Epithelial cell of esophagus (primary cell): ENCODE results near the gene PPAN.
A peak's percentile ranks its signal among the peaks of the same experiment; 100 is the strongest.

Experiments
- DNase-seq: peaks from one replicate; pipeline ENCODE4 v3.0.0; 2010; ENCODE audit warnings: low read depth
- H3K4me3 ChIP-seq: 2 replicates; pipeline ENCODE4 v1.5.1; 2011; ENCODE audit warnings: mild to moderate bottlenecking, low read length, control low read depth
- TF ChIP-seq, protein P1 (sequence below): IDR thresholded peaks from 2 replicates; pipeline ENCODE4 v1.5.1; 2011; ENCODE audit warnings: low read depth, mild to moderate bottlenecking, low read length, control low read depth, inconsistent platforms; ENCODE audit not compliant: insufficient read depth; ENCODE audit errors: missing control alignments

The PPAN gene

DNA sequence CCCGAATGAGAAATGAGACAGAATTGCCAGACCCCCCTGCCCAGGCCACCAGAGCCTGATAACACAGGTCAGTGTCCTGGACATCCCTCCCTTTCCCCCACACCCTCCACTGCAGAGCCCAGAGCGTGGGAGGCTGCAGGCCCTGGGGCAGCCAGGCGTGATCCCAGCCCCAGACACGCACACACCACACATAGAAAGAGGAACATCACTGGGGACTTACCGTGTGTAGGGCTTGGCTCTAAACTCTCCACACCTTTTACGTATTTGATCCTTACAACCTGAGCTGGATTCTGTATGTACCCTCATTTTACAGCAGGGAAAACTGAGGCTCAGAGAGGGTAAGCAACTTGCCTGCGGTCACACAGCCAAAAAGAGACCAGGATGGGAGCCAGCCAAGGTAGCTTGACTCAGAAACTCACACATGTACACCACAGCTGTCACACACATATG, 3.4 kb upstream of the PPAN start:
- TF ChIP-seq, protein P1, sequence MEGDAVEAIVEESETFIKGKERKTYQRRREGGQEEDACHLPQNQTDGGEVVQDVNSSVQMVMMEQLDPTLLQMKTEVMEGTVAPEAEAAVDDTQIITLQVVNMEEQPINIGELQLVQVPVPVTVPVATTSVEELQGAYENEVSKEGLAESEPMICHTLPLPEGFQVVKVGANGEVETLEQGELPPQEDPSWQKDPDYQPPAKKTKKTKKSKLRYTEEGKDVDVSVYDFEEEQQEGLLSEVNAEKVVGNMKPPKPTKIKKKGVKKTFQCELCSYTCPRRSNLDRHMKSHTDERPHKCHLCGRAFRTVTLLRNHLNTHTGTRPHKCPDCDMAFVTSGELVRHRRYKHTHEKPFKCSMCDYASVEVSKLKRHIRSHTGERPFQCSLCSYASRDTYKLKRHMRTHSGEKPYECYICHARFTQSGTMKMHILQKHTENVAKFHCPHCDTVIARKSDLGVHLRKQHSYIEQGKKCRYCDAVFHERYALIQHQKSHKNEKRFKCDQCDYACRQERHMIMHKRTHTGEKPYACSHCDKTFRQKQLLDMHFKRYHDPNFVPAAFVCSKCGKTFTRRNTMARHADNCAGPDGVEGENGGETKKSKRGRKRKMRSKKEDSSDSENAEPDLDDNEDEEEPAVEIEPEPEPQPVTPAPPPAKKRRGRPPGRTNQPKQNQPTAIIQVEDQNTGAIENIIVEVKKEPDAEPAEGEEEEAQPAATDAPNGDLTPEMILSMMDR, result no peak
- H3K4me3 ChIP-seq, result no peak overlapping the region
- DNase-seq, result no peak

DNA sequence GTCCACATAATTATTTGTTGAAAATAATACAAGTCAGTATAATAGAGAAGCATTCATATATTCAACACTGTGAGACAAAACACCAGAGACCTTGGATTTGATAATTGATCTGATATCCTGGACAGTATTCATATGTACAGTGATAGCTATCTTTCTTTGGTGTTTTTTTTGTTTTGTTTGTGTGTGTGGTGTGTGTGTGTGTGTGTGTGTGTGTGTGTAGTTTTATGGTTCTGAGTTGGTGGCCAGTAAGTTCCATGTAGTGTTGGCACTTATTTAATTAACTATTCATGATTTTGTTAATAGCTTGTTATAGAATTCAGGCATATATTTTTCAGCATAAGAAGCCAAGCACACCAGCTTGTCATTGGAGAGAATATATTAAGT, 2.0 kb upstream of the PPAN start:
- TF ChIP-seq, protein P1, result no peak
- no peak for DNase-seq
- H3K4me3 ChIP-seq, result no peak overlapping the region

DNA sequence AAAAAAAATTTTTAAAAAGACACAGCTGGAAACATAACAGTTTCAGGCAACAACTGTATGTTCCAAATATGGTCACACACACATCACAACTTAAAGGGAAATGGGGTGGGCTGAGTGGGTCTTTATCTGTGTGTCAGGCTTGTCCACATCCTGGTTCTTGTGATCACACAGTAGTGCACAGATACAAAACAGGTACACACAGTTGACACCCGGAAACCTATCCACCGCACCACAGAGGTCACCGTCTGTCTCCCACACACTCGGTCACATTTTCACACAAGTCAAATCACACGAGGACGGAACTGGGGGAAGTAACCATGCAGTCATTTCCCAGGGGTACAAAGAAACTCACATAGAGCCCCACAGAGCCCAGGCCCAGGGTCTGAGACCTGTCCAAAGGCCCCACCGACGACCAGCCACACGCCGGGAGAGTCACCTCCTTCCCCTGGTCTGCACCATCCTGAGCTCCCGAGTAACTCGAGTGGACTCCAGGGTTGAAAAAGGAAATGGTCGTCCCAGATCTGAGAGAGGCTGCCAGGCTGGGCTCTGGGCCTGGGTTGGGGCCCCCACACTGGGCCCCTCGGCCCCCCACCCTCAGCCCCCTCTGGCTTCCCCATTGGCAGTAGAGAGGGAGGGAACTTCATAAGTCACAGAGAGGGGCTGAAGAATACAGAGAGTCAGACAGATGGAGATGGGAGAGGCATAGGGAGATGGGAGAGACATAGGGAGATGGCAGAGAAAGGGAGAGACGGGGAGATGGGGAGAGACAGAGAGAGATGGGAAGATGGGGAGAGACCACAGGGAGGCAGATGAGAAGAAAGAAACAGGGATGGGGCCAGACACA, 1.3 kb upstream of the PPAN start:
- TF ChIP-seq, protein P1, result no peak

DNA sequence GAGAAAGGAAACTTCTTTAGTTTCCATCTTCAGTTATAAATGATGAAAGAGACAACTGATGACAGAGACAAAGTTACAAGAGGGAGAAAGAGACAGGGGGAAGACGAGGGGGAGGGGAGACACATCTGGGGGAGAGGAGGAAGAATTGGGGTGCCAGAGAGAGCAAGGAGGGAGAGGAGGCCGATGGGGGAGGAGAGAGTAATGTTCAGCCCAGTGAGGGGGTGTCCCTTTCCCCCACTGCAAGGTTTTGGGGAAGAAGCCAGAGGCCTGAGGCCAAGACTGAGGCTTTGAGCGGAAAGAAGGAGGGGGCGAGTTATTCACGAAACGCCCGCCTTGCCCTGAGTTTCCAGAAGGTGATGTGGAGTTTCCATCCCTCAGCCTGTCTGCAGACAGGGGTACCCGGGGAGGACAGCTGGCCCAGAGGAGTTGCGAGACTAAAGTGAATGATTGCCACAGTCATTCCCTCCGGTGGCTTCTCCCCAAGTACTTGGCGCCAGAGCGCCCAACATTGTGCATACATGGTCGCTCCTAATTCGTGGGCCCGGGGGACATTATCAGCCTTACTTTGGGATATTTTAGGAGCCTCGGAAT, 558 bp upstream of the PPAN start:
- TF ChIP-seq, protein P1, result no peak
- no peak overlapping the region for H3K4me3 ChIP-seq
- no peak for DNase-seq

More for the DNA sequence above, 1.3 kb upstream of the PPAN start:
- no peak for DNase-seq
- no peak overlapping the region for H3K4me3 ChIP-seq

DNA sequence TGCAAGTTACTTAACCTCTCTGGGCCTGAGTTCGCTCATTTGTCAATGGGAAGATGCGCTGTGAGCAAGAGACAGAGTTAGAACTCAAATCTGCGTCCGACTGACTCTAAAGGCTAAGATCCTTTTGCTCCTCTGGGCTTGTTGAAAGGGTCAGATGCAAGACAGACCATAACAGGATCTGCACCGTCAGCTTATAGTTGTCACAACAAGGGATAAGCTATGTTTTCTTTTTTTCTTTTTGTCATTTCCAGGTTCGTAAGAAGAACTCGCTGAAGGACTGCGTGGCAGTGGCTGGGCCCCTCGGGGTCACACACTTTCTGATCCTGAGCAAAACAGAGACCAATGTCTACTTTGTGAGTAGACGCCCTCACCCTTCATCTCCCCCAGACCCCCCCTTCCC, 1.1 kb downstream of the PPAN start:
- no peak for DNase-seq
- H3K4me3 ChIP-seq, result peak overlapping the region; percentile 96
- TF ChIP-seq, protein P1, result no peak

DNA sequence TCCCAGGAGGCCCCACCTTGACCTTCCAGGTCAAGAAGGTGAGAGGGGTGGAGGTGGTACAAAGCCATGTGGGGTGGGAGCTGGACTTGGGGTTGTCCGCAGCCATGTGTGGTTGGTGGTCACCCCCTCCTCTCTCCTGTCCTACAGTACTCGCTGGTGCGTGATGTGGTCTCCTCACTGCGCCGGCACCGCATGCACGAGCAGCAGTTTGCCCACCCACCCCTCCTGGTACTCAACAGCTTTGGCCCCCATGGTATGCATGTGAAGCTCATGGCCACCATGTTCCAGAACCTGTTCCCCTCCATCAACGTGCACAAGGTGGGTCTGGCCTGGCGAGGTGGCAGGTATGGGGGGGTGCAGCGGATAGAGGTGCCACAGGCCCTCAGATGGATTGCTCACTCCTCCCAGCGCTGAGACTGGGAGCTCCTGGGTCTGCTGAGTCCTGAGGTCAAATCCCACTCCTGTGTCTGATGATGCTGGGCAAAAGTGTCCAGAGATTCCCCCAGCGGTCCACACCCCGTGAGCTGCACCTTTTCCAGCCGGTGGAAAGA, 1.7 kb downstream of the PPAN start:
- TF ChIP-seq, protein P1, result no peak
- H3K4me3 ChIP-seq, result no peak overlapping the region
- DNase-seq, result no peak

DNA sequence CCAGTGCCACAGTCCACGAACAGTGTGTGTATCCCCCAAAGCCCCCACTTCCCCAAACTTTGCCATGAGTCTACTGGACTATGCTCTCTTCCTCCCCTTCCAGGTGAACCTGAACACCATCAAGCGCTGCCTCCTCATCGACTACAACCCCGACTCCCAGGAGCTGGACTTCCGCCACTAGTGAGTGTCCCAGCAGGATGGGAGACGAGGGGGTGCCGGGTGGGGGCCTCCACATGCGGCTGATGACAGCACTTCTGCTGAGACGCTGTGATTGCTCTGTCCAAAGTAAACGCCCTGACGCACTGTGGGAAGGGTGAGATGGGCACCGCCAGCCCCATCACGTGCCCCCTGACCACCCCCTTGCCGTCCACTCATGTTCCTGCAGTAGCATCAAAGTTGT, 3.4 kb downstream of the PPAN start:
- no peak overlapping the region for H3K4me3 ChIP-seq
- TF ChIP-seq, protein P1, result no peak
- no peak for DNase-seq
